ENCODE data around the gene MSRB1. TPM values are rescaled to one million over a fixed set of nuclear protein-coding genes. Genes with fewer than 3 reads are reported as not detected.
"Not testable (repeated sequence)": the region's sequence is repeated elsewhere in the genome, so short reads cannot be mapped to it uniquely, and the experiment has no call there.

MSRB1 gene
- total RNA-seq, 3 donors from 2014 or later, result 34.8 to 46.3 (median 40.5) TPM

GRCh38 chr16:1964506-1965395 is 21.8 kb upstream of the MSRB1 start, which contains the start of gene RPS2:
TSS of gene RPS2 (minus strand) at chr16:1964826. CDS start at chr16:1964625, 201 bp downstream.
- DNase-seq (peak; percentile 98 to 100 (median 99)), ATAC-seq (peak; percentile 96)
- peaks cover 23% of the 10 kb centered on the region for H3K4me1 ChIP-seq (ENCODE audit: low read depth)
- H3K9me3 ChIP-seq, result no peaks in the 10 kb centered on the region
- TF ChIP-seq, protein P1, sequence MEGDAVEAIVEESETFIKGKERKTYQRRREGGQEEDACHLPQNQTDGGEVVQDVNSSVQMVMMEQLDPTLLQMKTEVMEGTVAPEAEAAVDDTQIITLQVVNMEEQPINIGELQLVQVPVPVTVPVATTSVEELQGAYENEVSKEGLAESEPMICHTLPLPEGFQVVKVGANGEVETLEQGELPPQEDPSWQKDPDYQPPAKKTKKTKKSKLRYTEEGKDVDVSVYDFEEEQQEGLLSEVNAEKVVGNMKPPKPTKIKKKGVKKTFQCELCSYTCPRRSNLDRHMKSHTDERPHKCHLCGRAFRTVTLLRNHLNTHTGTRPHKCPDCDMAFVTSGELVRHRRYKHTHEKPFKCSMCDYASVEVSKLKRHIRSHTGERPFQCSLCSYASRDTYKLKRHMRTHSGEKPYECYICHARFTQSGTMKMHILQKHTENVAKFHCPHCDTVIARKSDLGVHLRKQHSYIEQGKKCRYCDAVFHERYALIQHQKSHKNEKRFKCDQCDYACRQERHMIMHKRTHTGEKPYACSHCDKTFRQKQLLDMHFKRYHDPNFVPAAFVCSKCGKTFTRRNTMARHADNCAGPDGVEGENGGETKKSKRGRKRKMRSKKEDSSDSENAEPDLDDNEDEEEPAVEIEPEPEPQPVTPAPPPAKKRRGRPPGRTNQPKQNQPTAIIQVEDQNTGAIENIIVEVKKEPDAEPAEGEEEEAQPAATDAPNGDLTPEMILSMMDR (IDR thresholded peaks at IDR 0.05), result no peak
- H3K36me3 ChIP-seq (ENCODE audit: low read depth), result peaks cover 2% of the 10 kb centered on the region
- H3K4me3 ChIP-seq, result peak within 1 kb of the TSS; percentile 80
- intact Hi-C loops (cut with DNase I, micrococcal nuclease), result no loop called here

GRCh38 chr16:1963806-1964505 is 21.0 kb upstream of the MSRB1 start:
- Histone ChIP-seq H3K36me3 (ENCODE audit: low read depth) (peaks cover 2% of the 10 kb centered on the region), H3K4me3 (peak overlapping the region; percentile 80), H3K9me3 (no peaks in the 10 kb centered on the region), H3K4me1 (ENCODE audit: low read depth) (peaks cover 26% of the 10 kb centered on the region)
- intact Hi-C loops (cut with DNase I, micrococcal nuclease), result no loop called here
- ATAC-seq (peak; percentile 34), DNase-seq (no peak)
- TF ChIP-seq, protein P1 (IDR thresholded peaks at IDR 0.05), result no peak

- H3K36me3 ChIP-seq (ENCODE audit: low read depth); ATAC-seq; H3K4me3 ChIP-seq; intact Hi-C loops (cut with DNase I, micrococcal nuclease); H3K9me3 ChIP-seq: not testable (repeated sequence)
- peaks cover 30% of the 10 kb centered on the region for H3K4me1 ChIP-seq (ENCODE audit: low read depth)
- DNase-seq, result peak in 1 of 3 donors; percentile 48
These were observed 19.5 kb upstream of the MSRB1 start for GRCh38 chr16:1962161-1963153.

DNA sequence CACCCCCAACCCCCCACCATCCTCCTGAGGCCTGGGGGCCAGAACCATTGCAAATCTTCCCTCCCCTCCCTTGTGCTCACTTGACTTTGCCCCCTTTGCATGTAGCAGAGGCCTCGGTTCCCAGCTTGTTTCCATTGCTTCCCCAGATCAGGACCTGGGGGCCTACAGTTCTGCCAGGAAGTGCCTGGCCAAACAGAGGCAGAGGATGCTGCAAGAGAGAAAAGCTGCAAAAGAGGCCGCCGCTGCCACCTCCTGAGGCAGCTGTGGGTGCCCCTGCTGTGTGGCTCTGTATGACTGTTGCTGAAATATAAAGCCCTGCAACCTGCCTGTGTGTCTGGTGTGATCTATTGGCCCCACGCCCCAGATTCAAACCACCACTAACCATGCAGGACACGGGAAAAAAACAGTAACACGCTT is 18.7 kb upstream of the MSRB1 start:
- peaks cover 2% of the 10 kb centered on the region for H3K36me3 ChIP-seq (ENCODE audit: low read depth)
- ATAC-seq (no peak), DNase-seq (peak in 2 of 3 donors; percentile 30 to 46)
- H3K4me3 ChIP-seq, result no peak overlapping the region
- intact Hi-C loops (cut with DNase I, micrococcal nuclease), result no loop called here
- TF ChIP-seq, protein P1 (IDR thresholded peaks at IDR 0.05), result no peak
- H3K9me3 ChIP-seq, result no peaks in the 10 kb centered on the region
- H3K4me1 ChIP-seq (ENCODE audit: low read depth), result peaks cover 30% of the 10 kb centered on the region

- intact Hi-C loops (cut with DNase I, micrococcal nuclease), result no loop called here
- ATAC-seq (no peak), DNase-seq (peak in 2 of 3 donors; percentile 35 to 50)
- H3K4me3 ChIP-seq, result no peak overlapping the region
- H3K36me3 ChIP-seq (ENCODE audit: low read depth), result peaks cover 2% of the 10 kb centered on the region
- H3K4me1 ChIP-seq (ENCODE audit: low read depth), result peaks cover 27% of the 10 kb centered on the region
- no peaks in the 10 kb centered on the region for H3K9me3 ChIP-seq
- TF ChIP-seq, protein P1 (IDR thresholded peaks at IDR 0.05), result no peak
These were observed 17.9 kb upstream of the MSRB1 start for GRCh38 chr16:1960665-1961630.
